Fibroblast of lung (primary cell): ENCODE data around the gene KLF14. TPM values are rescaled to one million over a fixed set of nuclear protein-coding genes. Genes with fewer than 3 reads are reported as not detected.

Experiments
- DNase-seq, 2 donors: peaks; one replicate each; pipeline versions ENCODE4 v3.0.0 to v3.0.0-alpha.2; 2010; ENCODE audit warnings: low read depth in 2 of 2
- H2AFZ ChIP-seq: 2 replicates; pipeline ENCODE4 v1.5.1; 2012; ENCODE audit warnings: low read length, control low read depth, inconsistent platforms
- H3K27ac ChIP-seq: 2 replicates; pipeline ENCODE4 v1.5.1; 2011; ENCODE audit warnings: low read length, control low read depth; ENCODE audit not compliant: insufficient read depth
- H3K27me3 ChIP-seq: 2 replicates; pipeline ENCODE4 v1.5.1; 2011; ENCODE audit warnings: mild to moderate bottlenecking, low read length; ENCODE audit not compliant: control insufficient read depth, insufficient read depth
- H3K36me3 ChIP-seq: 2 replicates; pipeline ENCODE4 v1.5.1; 2011; ENCODE audit warnings: low read length; ENCODE audit not compliant: control insufficient read depth, insufficient read depth
- H3K4me1 ChIP-seq: 2 replicates; pipeline ENCODE4 v1.5.1; 2011; ENCODE audit warnings: low read length; ENCODE audit not compliant: control insufficient read depth, insufficient read depth; ENCODE audit errors: extremely low read depth
- H3K4me2 ChIP-seq: 2 replicates; pipeline ENCODE4 v1.5.1; 2011; ENCODE audit warnings: low read length, control low read depth; ENCODE audit not compliant: insufficient read depth; ENCODE audit errors: extremely low read depth
- H3K4me3 ChIP-seq, 4 experiments: fragments of 200-600 bp in 1 of 4; sonication (generic) in 1 of 4; replicated peaks in 1 of 4; 2 replicates each; pipeline ENCODE4 v1.5.1; 2011 to 2016; ENCODE audit warnings: low read length in 4 of 4, low read depth in 3 of 4, mild to moderate bottlenecking in 3 of 4, control low read depth in 2 of 4, inconsistent platforms in 1 of 4, mixed read lengths in 1 of 4; ENCODE audit not compliant: insufficient read depth in 1 of 4; ENCODE audit errors: control extremely low read depth in 1 of 4
- H3K79me2 ChIP-seq: 2 replicates; pipeline ENCODE4 v1.5.1; 2012; ENCODE audit warnings: mild to moderate bottlenecking, low read length, inconsistent platforms; ENCODE audit not compliant: control insufficient read depth, insufficient read depth
- H3K9ac ChIP-seq: 2 replicates; pipeline ENCODE4 v1.5.1; 2011; ENCODE audit warnings: mild to moderate bottlenecking, low read length, control low read depth; ENCODE audit not compliant: insufficient read depth
- H3K9me3 ChIP-seq: 2 replicates; pipeline ENCODE4 v1.5.1; 2012; ENCODE audit warnings: low read depth, low read length; ENCODE audit not compliant: control insufficient read depth, insufficient read depth
- H4K20me1 ChIP-seq: 2 replicates; pipeline ENCODE4 v1.5.1; 2011; ENCODE audit warnings: low read length; ENCODE audit not compliant: control insufficient read depth, insufficient read depth; ENCODE audit errors: extremely low read depth
- EZH2 ChIP-seq: IDR thresholded peaks from 2 replicates; pipeline ENCODE4 v1.5.1; 2012; ENCODE audit warnings: low read length, control low read depth, mild to moderate bottlenecking; ENCODE audit errors: missing control alignments
- polyA plus RNA-seq, 2 donors: library from polyadenylated mRNA; depleted of rRNA in 1 of 2; stranded (reverse) in 1 of 2; unstranded in 1 of 2; fragments of >200 nt; gene quantifications; 2 replicates each; pipeline ENCODE4 v1.2.1, GENCODE V29; 2011 to 2012; ENCODE audit warnings: missing spikeins in 1 of 2
- total RNA-seq: library from RNA; depleted of rRNA; stranded (reverse); fragments of >200 nt; gene quantifications from 2 replicates; pipeline ENCODE4 v1.2.1, GENCODE V29; 2014
- TF ChIP-seq, protein P1 (sequence below), 2 donors: IDR thresholded peaks in 1 of 2; conservative IDR thresholded peaks in 1 of 2; 1 replicate in 1 of 2; 2 replicates in 1 of 2; pipeline ENCODE4 v1.5.1; 2011 to 2012; ENCODE audit warnings: low read length in 2 of 2, control low read depth in 1 of 2, inconsistent platforms in 1 of 2, low read depth in 1 of 2, mild to moderate bottlenecking in 1 of 2

Gene KLF14
- total and polyA plus RNA-seq, 2 donors (not counting 1 experiment from before 2014, with no cell fraction given) = under 0.01 to 0.27 TPM

DNA sequence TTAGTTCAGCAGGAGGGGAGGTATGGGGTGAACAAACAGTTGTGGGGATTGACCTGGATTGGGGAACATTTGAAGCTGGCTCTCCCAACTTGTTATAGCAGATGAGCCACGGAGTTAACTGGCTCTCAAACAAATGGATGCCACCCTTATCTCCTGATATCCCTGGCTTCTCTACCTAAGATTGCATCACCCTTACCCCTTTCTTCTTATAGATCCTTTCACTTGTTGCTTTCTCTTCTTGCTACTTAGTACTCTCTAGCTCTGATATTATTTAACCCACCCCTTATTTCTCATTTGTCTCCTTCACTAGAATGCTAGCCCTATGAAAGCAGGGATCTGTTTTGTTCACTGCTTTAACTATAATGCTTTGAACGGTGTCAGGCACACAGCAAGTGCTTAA lies 22.3 kb upstream of the KLF14 start:
- Histone ChIP-seq H3K4me1 (no peaks in the 10 kb centered on the region), H3K36me3 (no peaks in the 10 kb centered on the region), H3K4me3 (no peak overlapping the region), H3K9me3 (no peaks in the 10 kb centered on the region), H3K4me2 (no peak overlapping the region), H2AFZ (no peak overlapping the region), H3K79me2 (no peaks in the 10 kb centered on the region), H4K20me1 (no peaks in the 10 kb centered on the region), H3K9ac (no peak overlapping the region), H3K27ac (no peak overlapping the region), H3K27me3 (peaks cover 6% of the 10 kb centered on the region)
- no peak for DNase-seq
- TF ChIP-seq EZH2 = no peak
- TF ChIP-seq, protein P1, sequence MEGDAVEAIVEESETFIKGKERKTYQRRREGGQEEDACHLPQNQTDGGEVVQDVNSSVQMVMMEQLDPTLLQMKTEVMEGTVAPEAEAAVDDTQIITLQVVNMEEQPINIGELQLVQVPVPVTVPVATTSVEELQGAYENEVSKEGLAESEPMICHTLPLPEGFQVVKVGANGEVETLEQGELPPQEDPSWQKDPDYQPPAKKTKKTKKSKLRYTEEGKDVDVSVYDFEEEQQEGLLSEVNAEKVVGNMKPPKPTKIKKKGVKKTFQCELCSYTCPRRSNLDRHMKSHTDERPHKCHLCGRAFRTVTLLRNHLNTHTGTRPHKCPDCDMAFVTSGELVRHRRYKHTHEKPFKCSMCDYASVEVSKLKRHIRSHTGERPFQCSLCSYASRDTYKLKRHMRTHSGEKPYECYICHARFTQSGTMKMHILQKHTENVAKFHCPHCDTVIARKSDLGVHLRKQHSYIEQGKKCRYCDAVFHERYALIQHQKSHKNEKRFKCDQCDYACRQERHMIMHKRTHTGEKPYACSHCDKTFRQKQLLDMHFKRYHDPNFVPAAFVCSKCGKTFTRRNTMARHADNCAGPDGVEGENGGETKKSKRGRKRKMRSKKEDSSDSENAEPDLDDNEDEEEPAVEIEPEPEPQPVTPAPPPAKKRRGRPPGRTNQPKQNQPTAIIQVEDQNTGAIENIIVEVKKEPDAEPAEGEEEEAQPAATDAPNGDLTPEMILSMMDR (conservative IDR thresholded peaks at IDR 0.05 in 1 of 2, IDR thresholded peaks at IDR 0.05 in 1 of 2; ENCODE audit: low read depth in 1 of 2, low read length in 2 of 2) = no peak

DNA sequence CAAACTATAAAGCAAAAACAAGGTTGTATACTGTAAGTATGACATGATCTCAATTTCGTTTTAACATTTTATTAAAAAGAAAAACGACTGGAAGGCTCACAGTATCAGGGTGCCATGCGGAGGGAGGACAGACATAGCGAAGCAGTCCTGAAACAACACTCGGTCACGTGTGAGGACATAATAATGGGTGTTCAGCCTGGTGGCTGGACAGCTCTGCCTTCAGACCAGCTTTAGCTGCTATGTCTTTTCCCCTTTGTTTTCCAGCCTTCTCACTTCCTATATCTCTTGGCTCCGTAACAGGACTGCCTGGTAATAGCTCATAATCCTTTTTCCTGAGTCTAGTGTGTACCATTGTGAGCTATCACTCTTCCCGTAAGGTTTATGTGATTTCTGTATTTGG lies 18.4 kb upstream of the KLF14 start:
- no peak overlapping the region for H2AFZ ChIP-seq
- no peak overlapping the region for H3K4me3 ChIP-seq
- no peaks in the 10 kb centered on the region for H4K20me1 ChIP-seq
- no peak overlapping the region for H3K27ac ChIP-seq
- DNase-seq = no peak
- no peaks in the 10 kb centered on the region for H3K9me3 ChIP-seq
- H3K79me2 ChIP-seq = no peaks in the 10 kb centered on the region
- H3K4me1 ChIP-seq = no peaks in the 10 kb centered on the region
- peaks cover 6% of the 10 kb centered on the region for H3K27me3 ChIP-seq
- H3K36me3 ChIP-seq = no peaks in the 10 kb centered on the region
- H3K9ac ChIP-seq = no peak overlapping the region
- no peak overlapping the region for H3K4me2 ChIP-seq
- no peak for TF ChIP-seq EZH2
- TF ChIP-seq, protein P1 (conservative IDR thresholded peaks at IDR 0.05 in 1 of 2, IDR thresholded peaks at IDR 0.05 in 1 of 2; ENCODE audit: low read depth in 1 of 2, low read length in 2 of 2) = no peak

DNA sequence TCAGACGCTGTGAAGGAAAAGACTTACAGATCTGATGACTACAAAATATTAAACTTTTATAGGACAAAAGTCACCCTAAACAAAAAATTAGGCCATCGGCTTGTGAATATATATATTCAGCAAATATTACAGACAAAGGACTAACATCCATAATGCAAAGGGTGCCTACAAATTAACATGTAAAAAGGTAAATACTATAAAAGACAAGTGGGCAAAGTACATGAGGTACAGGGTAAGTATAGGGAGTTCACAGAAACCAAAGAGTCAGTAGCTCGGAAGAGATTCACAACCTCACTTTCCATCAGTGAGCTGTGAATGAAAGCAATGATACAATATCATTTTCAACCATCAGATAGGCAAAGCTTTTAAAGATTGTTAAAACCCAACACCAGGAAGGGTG lies 16.7 kb upstream of the KLF14 start:
- H3K27ac ChIP-seq = no peak overlapping the region
- no peaks in the 10 kb centered on the region for H3K36me3 ChIP-seq
- H3K79me2 ChIP-seq = no peaks in the 10 kb centered on the region
- DNase-seq = no peak
- H3K4me2 ChIP-seq = no peak overlapping the region
- TF ChIP-seq EZH2 = no peak
- TF ChIP-seq, protein P1 (conservative IDR thresholded peaks at IDR 0.05 in 1 of 2, IDR thresholded peaks at IDR 0.05 in 1 of 2; ENCODE audit: low read depth in 1 of 2, low read length in 2 of 2) = no peak
- H4K20me1 ChIP-seq = no peaks in the 10 kb centered on the region
- no peak overlapping the region for H3K9ac ChIP-seq
- H2AFZ ChIP-seq = no peak overlapping the region
- no peak overlapping the region for H3K4me3 ChIP-seq
- H3K27me3 ChIP-seq = peaks cover 6% of the 10 kb centered on the region
- no peaks in the 10 kb centered on the region for H3K9me3 ChIP-seq
- no peaks in the 10 kb centered on the region for H3K4me1 ChIP-seq
